Fibroblast of villous mesenchyme (primary cell): ENCODE results near the gene GPR156. TPM values are rescaled to one million over a fixed set of nuclear protein-coding genes. Genes with fewer than 3 reads are reported as not detected.

ENCODE experiments used
- DNase-seq: peaks from one replicate; pipeline ENCODE4 v3.0.0-alpha.2; 2010; ENCODE audit warnings: low read depth
- H3K4me3 ChIP-seq: 2 replicates; pipeline ENCODE4 v1.5.1; 2011; ENCODE audit warnings: low read depth, mild to moderate bottlenecking, low read length
- total RNA-seq: library from RNA; depleted of rRNA; stranded (reverse); fragments of >200 nt; gene quantifications from 2 replicates; pipeline ENCODE4 v1.2.3, GENCODE V29; 2012
- TF ChIP-seq, protein P1 (sequence below): IDR thresholded peaks from 2 replicates; pipeline ENCODE4 v1.5.1; 2012; ENCODE audit warnings: low read depth, mild to moderate bottlenecking, low read length; ENCODE audit not compliant: insufficient read depth

Gene GPR156
- total RNA-seq, 1 donor = 0.43 TPM

DNA sequence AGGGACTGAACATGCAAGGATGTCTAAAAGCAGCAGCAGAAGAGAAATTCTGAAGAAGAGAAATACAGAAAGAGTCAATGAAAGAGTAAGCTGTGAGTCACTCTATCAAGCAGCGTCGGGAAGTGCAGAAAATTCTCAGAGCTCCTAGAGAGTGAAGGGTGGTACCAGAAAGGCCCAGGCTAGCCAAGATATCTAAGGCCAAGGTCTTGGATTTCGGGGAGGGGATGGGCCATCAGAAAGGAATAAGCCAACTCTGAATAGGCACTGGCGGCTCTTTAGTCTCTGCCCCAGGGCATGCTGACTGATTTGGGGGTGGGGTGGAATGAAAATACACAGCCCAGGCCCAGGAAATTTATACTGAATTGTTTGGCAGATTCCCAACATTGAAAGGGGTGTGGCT is 70.8 kb downstream of the GPR156 start:
- DNase-seq = no peak
- TF ChIP-seq, protein P1, sequence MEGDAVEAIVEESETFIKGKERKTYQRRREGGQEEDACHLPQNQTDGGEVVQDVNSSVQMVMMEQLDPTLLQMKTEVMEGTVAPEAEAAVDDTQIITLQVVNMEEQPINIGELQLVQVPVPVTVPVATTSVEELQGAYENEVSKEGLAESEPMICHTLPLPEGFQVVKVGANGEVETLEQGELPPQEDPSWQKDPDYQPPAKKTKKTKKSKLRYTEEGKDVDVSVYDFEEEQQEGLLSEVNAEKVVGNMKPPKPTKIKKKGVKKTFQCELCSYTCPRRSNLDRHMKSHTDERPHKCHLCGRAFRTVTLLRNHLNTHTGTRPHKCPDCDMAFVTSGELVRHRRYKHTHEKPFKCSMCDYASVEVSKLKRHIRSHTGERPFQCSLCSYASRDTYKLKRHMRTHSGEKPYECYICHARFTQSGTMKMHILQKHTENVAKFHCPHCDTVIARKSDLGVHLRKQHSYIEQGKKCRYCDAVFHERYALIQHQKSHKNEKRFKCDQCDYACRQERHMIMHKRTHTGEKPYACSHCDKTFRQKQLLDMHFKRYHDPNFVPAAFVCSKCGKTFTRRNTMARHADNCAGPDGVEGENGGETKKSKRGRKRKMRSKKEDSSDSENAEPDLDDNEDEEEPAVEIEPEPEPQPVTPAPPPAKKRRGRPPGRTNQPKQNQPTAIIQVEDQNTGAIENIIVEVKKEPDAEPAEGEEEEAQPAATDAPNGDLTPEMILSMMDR = no peak
- no peak overlapping the region for H3K4me3 ChIP-seq

DNA sequence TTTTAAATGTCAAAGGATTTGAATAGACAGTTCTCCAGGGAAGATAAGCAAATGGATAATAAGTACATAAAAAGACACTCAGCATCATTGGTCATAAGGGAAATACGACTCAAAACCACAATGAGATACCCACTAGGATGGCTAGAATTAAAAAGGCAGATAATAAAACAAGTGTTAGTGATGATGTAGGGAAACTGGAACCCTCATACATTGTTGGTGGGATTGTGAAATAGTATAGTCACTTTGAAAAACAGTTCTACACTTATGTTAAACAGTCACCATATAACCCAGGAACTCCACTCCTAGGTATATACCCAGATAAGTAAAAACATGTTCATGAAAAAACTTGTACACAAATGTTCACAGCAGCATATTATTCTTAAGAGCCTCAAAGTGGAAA is 72.5 kb downstream of the GPR156 start:
- H3K4me3 ChIP-seq = no peak overlapping the region
- DNase-seq = no peak
- TF ChIP-seq, protein P1 = no peak

DNA sequence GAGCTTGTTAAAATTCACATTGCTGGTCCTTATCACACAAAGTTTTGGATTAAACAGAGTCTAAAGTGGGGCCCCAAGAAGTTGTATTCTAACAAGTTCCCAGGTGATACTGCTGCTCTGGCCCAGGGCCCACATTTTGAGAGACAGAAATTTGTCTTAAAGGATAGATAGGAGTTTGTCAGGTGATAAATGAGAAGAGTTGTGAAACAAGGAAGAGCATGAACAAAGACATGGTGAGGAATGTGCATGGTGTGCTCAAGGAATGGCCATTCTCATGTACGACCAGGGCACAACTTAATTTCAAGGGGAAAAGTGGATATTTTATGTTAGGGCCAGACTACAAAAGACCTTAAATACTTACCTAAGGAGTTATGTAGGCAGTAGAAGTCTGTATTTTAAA is 75.6 kb downstream of the GPR156 start:
- no peak for DNase-seq
- TF ChIP-seq, protein P1 = no peak
- H3K4me3 ChIP-seq = no peak overlapping the region

DNA sequence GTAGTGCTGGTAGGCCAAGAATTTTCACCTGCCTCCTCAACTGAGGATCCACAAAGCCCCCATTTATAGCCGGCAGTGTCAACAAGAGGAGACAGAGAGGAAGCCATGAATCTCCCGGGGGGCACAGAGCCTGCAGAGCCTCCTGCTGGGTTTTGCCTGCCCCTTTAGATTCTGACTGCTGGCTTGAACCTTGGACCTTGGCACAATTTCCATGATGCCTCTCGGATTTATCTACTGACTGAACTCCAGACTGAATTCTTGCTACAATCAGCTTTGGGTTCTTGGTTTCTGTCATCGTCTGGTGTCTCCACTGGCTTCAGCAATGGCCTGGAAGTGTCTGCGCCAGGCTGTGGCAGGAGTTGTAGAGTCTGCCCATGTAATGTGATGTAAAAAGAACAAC is 80.7 kb downstream of the GPR156 start:
- TF ChIP-seq, protein P1 = no peak
- DNase-seq = no peak
- H3K4me3 ChIP-seq = no peak overlapping the region

DNA sequence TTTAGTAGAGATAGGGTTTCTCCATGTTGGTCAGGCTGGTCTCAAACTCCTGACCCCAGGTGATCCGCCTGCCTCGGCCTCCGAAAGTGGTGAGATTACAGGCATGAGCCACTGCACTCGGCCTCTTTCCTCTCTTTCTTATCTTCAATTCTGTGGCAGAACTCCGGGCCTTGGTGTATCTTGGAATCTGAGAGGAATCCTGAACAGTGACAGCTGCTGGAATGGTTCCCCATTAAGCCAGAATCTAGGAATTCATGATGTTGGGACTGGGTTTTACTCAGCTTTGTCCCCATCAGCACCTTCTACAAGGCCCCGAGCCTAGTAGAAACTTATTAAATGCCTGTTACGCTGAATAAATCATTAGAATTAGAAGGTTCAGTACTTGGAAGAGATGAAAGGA is 81.4 kb downstream of the GPR156 start:
- TF ChIP-seq, protein P1 = no peak
- H3K4me3 ChIP-seq = no peak overlapping the region
- no peak for DNase-seq

DNA sequence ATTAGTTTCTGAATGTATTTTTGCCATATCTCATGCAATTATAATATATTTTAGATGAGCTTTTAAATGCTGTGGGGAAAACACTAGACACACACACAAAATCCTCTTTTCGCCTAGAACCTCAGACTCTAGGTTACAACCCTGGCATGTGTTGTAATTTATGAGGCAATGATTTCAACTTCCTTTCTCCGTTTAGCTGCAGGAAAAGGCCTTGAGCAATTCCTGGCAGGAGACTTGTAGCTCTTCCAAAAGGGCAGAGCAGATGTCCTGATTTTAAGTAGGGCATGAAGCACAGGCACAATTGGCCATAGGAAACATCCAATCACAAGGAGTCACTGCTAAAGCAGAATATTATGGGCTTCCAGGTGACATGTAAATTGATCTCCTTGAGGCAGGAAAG is 82.0 kb downstream of the GPR156 start:
- no peak overlapping the region for H3K4me3 ChIP-seq
- TF ChIP-seq, protein P1 = no peak
- DNase-seq = peak; percentile 94

DNA sequence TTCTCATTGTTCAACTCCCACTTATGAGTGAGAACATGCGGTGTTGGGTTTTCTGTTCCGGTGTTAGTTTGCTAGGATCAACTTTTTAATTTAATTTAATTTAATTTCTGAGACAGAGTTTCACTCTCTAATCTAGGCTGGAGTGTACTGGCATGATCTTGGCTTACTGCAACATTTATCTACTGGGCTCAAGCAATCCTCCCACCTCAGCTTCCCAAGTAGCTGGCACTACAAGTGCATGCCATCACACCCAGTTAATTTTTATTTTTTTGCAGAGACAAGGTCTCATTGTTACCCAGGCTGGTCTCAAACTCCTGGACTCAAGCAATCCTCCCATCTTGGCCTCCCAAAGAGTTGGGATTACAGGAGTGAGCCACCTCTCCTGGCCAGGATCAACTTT is 82.7 kb downstream of the GPR156 start:
- H3K4me3 ChIP-seq = no peak overlapping the region
- DNase-seq = no peak
- TF ChIP-seq, protein P1 = no peak
